A549 (cell line): ENCODE data around the gene CTSF.

Source experiments
- CBX2 ChIP-seq: fragments of 200-600 bp; sonication (generic); IDR thresholded peaks from 2 replicates; pipeline ENCODE4 v1.6.1; 2016; ENCODE audit warnings: low read depth, mild to moderate bottlenecking, borderline replicate concordance
- ESRRA ChIP-seq: fragments of 150-350 bp; IDR thresholded peaks from 2 replicates; pipeline ENCODE4 v1.6.1; 2014; ENCODE audit warnings: mild to moderate bottlenecking, low read length, borderline replicate concordance
- HOXA7 ChIP-seq: fragments of 250-450 bp; sonication (Bioruptor Pico); IDR thresholded peaks from 2 replicates; pipeline ENCODE4 v1.5.0; 2020; ENCODE audit warnings: mild to moderate bottlenecking, moderate library complexity
- KDM5A ChIP-seq: fragments of 200-600 bp; sonication (generic); IDR thresholded peaks from 2 replicates; pipeline ENCODE4 v1.6.1; 2016; ENCODE audit warnings: antibody characterized with exemption, mild to moderate bottlenecking
- MAFK ChIP-seq: fragments of 450-650 bp; IDR thresholded peaks from 2 replicates; pipeline ENCODE4 v1.6.1; 2014; ENCODE audit not compliant: partially characterized antibody
- NR3C1 ChIP-seq: fragments of >200 bp; sonication (Bioruptor Twin); formaldehyde crosslinking; IDR thresholded peaks from 3 replicates; pipeline ENCODE4 v1.6.1; 2017
- POLR2A ChIP-seq: IDR thresholded peaks from 2 replicates; pipeline ENCODE4 v1.6.1; 2012; ENCODE audit warnings: mild to moderate bottlenecking, low read length
- RAD21 ChIP-seq, 2 experiments: fragments of >200 bp in 1 of 2; sonication (Bioruptor Twin) in 1 of 2; formaldehyde crosslinking in 1 of 2; IDR thresholded peaks in 1 of 2; conservative IDR thresholded peaks in 1 of 2; 2 replicates in 1 of 2; 3 replicates in 1 of 2; pipeline ENCODE4 v1.6.1; 2012 to 2018; ENCODE audit warnings: inconsistent platforms in 1 of 2
- RNF2 ChIP-seq: fragments of 200-600 bp; sonication (generic); IDR thresholded peaks from 2 replicates; pipeline ENCODE4 v1.6.1; 2016; ENCODE audit warnings: low read depth, mild to moderate bottlenecking, antibody characterized with exemption, moderate library complexity, borderline replicate concordance
- TF ChIP-seq, protein P1 (sequence below): fragments of >200 bp; sonication (Bioruptor Twin); formaldehyde crosslinking; IDR thresholded peaks from 3 replicates; pipeline ENCODE4 v1.5.1; 2016

DNA sequence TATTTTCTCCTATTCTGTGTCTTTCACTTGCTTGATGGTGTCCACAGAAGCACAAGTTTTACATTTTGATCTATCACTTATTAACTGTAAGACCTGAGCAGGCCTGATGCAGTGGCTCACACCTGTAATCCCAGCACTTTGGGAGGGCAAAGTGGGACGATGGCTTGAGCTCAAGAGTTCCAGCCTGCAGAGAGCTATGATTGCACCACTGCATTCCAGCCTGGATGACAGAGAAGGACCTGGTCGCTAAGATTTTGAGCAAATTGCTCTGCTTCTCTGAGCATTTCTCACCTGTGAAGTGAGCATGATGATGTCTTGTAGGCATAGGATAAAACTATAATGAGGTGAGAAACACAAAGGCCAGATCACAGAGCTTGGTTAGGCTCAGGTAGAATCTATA lies 17.7 kb upstream of the CTSF start:
- TF ChIP-seq, protein P1, sequence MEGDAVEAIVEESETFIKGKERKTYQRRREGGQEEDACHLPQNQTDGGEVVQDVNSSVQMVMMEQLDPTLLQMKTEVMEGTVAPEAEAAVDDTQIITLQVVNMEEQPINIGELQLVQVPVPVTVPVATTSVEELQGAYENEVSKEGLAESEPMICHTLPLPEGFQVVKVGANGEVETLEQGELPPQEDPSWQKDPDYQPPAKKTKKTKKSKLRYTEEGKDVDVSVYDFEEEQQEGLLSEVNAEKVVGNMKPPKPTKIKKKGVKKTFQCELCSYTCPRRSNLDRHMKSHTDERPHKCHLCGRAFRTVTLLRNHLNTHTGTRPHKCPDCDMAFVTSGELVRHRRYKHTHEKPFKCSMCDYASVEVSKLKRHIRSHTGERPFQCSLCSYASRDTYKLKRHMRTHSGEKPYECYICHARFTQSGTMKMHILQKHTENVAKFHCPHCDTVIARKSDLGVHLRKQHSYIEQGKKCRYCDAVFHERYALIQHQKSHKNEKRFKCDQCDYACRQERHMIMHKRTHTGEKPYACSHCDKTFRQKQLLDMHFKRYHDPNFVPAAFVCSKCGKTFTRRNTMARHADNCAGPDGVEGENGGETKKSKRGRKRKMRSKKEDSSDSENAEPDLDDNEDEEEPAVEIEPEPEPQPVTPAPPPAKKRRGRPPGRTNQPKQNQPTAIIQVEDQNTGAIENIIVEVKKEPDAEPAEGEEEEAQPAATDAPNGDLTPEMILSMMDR = no peak
- TF ChIP-seq HOXA7 (CRISPR knock-in tag) (no peak), POLR2A (no peak), ESRRA (no peak), RNF2 (no peak), MAFK (no peak), KDM5A (no peak), RAD21 (conservative IDR thresholded peaks at IDR 0.05 in 1 of 2, IDR thresholded peaks at IDR 0.05 in 1 of 2) (no peak), CBX2 (no peak), NR3C1 (no peak)
